Measurements from ENCODE around the gene SAMD3. TPM values are rescaled to one million over a fixed set of nuclear protein-coding genes. Genes with fewer than 3 reads are reported as not detected.

SAMD3 gene
- total and polyA plus RNA-seq, 2 of the 4 experiments (the other 2 are of a cell fraction), result 3.0 to 3.9 TPM

GRCh38 chr6:130204322-130204721 lies 18.4 kb downstream of the SAMD3 start:
- Histone ChIP-seq H3K4me3 (ENCODE audit: insufficient read depth, low read depth, low read length) (no peak overlapping the region), H3K56ac (ENCODE audit: extremely low read depth, insufficient read depth, low read length) (no peak overlapping the region), H2AK9ac (replicated peaks; ENCODE audit: low read depth, low read length, poor library complexity) (no peak overlapping the region), H3K27ac (ENCODE audit: insufficient read depth, low read length) (no peak overlapping the region), H2BK15ac (ENCODE audit: low read depth, low read length) (no peak overlapping the region), H3K27me3 (ENCODE audit: control insufficient read depth, insufficient read depth, low read length) (no peaks in the 10 kb centered on the region), H4K5ac (ENCODE audit: low read depth, low read length) (no peak overlapping the region), H3K9me1 (ENCODE audit: insufficient read depth, low read length) (no peaks in the 10 kb centered on the region), H4K91ac (ENCODE audit: insufficient read depth, low read depth, low read length) (no peak overlapping the region), H3K18ac (ENCODE audit: low read depth, low read length) (no peak overlapping the region), H3K79me1 (ENCODE audit: low read depth in 1 of 2, low read length in 2 of 2) (no peaks in the 10 kb centered on the region), H2AK5ac (ENCODE audit: low read depth, low read length) (no peak overlapping the region), H3K23ac (ENCODE audit: low read depth, low read length) (no peak overlapping the region), H3K14ac (replicated peaks; ENCODE audit: low read depth, low read length) (no peak overlapping the region), H3K4me2 (ENCODE audit: low read depth, low read length) (no peak overlapping the region), H2BK5ac (ENCODE audit: low read depth, low read length, poor library complexity, severe bottlenecking) (no peak overlapping the region), H4K20me1 (ENCODE audit: insufficient read depth, low read length) (no peaks in the 10 kb centered on the region), H3K36me3 (ENCODE audit: control insufficient read depth, insufficient read depth, low read length) (no peaks in the 10 kb centered on the region), H2BK120ac (ENCODE audit: low read depth, low read length) (no peak overlapping the region), H2AFZ (replicated peaks; ENCODE audit: low read length, poor library complexity) (no peak overlapping the region), H3K9ac (ENCODE audit: low read depth, low read length) (no peak overlapping the region), H3K4ac (ENCODE audit: low read depth, low read length) (no peak overlapping the region), H4K8ac (ENCODE audit: low read depth in 2 of 2, low read length in 2 of 2) (no peak overlapping the region), H3K4me1 (ENCODE audit: control insufficient read depth, insufficient read depth, low read length) (no peaks in the 10 kb centered on the region), H2BK20ac (ENCODE audit: low read depth, low read length) (no peak overlapping the region), H3K9me3 (ENCODE audit: control insufficient read depth, insufficient read depth, low read length) (no peaks in the 10 kb centered on the region)
- intact Hi-C loops (cut with micrococcal nuclease), result no loop called here
- DNase-seq (no peak), ATAC-seq (ENCODE audit: low read depth) (no peak)
- BruUV-seq (replicated peaks), result no TSS peak
- dilution Hi-C loops (cut with HindIII; ENCODE audit: low sequenced_read_pairs, unreplicated experiment), result no loop called here
- no CpG with 5 or more reads among the region's 3 CpGs for WGBS, 2 experiments (ENCODE audit: extremely low coverage in 2 of 2, insufficient read length in 1 of 2)
- in situ Hi-C loops (cut with MboI; ENCODE audit: low sequenced_read_pairs), result no loop called here
- TF ChIP-seq NFE2L2 (IDR thresholded peaks at IDR 0.05; ENCODE audit: low read depth, low read length) (no peak), POLR2A (IDR thresholded peaks at IDR 0.05; ENCODE audit: low read depth, low read length) (no peak), CEBPB (IDR thresholded peaks at IDR 0.05; ENCODE audit: low read depth, low read length) (no peak), CHD1 (IDR thresholded peaks at IDR 0.05; ENCODE audit: low read depth, low read length) (no peak), FOS (IDR thresholded peaks at IDR 0.05; ENCODE audit: low read depth, low read length) (no peak), MAFK (IDR thresholded peaks at IDR 0.05; ENCODE audit: low read depth, low read length) (no peak), RFX5 (IDR thresholded peaks at IDR 0.05; ENCODE audit: low read depth, low read length) (no peak), CTCF (conservative IDR thresholded peaks at IDR 0.05; ENCODE audit: low read depth, low read length) (no peak), RCOR1 (IDR thresholded peaks at IDR 0.05; ENCODE audit: insufficient replicate concordance, low read length) (no peak), BHLHE40 (IDR thresholded peaks at IDR 0.05; ENCODE audit: low read depth, low read length) (no peak), MAZ (IDR thresholded peaks at IDR 0.05; ENCODE audit: borderline replicate concordance, low read depth, low read length) (no peak), RAD21 (IDR thresholded peaks at IDR 0.05; ENCODE audit: low read length) (no peak)
- TF ChIP-seq, protein P1, sequence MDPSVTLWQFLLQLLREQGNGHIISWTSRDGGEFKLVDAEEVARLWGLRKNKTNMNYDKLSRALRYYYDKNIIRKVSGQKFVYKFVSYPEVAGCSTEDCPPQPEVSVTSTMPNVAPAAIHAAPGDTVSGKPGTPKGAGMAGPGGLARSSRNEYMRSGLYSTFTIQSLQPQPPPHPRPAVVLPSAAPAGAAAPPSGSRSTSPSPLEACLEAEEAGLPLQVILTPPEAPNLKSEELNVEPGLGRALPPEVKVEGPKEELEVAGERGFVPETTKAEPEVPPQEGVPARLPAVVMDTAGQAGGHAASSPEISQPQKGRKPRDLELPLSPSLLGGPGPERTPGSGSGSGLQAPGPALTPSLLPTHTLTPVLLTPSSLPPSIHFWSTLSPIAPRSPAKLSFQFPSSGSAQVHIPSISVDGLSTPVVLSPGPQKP (IDR thresholded peaks at IDR 0.05; ENCODE audit: borderline replicate concordance, low read depth, low read length), result no peak
- CTCF ChIA-PET, result interaction anchor here (0.6 kb wide), 1 partner anchor 13 kb away, joined by 5 read pairs; no protein-coding TSS in a partner anchor
- POLR2A ChIA-PET (ENCODE audit: unreplicated experiment), result no interaction called here
